NCI-H1417 (cell line): ENCODE results near the gene RHBDF2.

ENCODE experiments used
- DNase-seq, 3 experiments: peaks; one replicate each; lab custom pipeline; 2025; lab: John Stamatoyannopoulos, UW

RHBDF2 gene

GRCh38 chr17:76461765-76462555 is 39.3 kb downstream of the RHBDF2 start:
- no peak for DNase-seq

DNA sequence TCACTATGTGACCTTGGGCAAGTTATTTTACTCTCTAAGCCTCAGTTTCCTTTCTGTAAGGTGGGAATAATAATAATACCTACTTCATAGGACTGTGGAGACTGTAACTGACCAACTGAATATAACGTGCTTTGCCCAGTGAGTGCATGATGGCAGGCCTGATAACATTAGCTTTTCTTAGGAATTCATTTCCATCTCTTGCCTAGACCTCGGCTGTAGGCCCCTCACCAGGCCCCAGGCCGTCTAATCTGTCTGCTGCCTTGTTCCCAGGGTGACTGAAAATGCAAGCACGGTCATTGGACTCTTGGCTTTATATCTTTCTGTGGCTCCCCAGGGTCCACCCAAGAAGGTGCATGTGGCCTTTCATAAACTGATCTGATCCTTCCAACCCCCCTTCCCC is 41.5 kb downstream of the RHBDF2 start:
- no peak for DNase-seq

- DNase-seq = peak in 2 of 3 experiments; percentile 9 to 48
Observed at GRCh38 chr17:76458580-76459490, 42.4 kb downstream of the RHBDF2 start.

GRCh38 chr17:76453431-76453743 is 47.8 kb downstream of the RHBDF2 start:
- no peak for DNase-seq

- peak; percentile 89 to 92 (median 89) for DNase-seq
Observed at GRCh38 chr17:76452660-76453430, 48.4 kb downstream of the RHBDF2 start, which contains the start of gene UBE2O. TSS of gene UBE2O (minus strand) at chr17:76453152. CDS start at chr17:76453141, 11 bp downstream.

DNA sequence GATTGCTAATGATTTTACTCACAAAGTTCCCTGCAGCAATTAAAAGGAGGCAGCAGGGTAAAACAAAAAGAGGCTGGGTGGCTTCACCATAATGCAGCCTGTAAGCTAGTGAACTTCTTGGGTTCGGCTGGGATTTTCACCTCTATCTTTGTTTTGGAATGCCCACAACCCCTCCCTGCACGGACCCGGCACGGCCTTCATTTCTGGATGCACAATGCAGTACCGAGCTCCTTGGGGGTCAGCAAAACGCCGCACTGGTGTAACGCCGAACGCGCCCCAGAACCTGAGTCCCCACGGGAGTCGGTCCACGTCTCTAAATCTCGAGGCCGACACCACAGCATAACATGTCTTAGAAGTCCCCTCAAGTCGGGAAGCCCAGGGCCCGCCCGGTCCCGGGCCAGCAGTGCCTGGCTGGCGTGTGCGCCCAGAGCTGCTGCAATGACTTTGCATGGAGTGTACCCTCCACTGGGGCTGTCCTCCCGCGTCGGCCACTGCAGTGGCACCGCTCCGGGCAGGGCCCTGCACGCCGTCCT is 49.0 kb downstream of the RHBDF2 start:
- no peak for DNase-seq

- DNase-seq = no peak
Observed at GRCh38 chr17:76451506-76451905, 49.7 kb downstream of the RHBDF2 start.

DNA sequence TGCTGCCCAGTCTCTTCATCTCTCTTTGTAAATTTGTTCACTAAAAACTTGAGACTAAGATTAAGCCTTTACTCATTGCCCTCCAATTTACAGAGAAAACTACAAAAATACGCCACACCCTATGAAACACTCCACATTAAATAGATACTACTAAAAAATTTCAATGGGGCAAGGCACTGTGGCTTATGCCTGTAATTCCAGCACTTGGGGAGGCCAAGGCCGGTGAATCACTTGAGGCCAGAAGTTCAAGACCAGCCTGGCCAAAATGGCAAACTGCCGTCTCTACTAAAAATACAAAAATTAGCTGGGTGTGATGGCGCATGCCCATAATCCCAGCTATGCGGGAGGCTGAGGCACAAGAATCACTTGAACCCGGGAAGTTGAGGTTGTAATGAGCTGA is 52.1 kb downstream of the RHBDF2 start:
- no peak for DNase-seq

DNA sequence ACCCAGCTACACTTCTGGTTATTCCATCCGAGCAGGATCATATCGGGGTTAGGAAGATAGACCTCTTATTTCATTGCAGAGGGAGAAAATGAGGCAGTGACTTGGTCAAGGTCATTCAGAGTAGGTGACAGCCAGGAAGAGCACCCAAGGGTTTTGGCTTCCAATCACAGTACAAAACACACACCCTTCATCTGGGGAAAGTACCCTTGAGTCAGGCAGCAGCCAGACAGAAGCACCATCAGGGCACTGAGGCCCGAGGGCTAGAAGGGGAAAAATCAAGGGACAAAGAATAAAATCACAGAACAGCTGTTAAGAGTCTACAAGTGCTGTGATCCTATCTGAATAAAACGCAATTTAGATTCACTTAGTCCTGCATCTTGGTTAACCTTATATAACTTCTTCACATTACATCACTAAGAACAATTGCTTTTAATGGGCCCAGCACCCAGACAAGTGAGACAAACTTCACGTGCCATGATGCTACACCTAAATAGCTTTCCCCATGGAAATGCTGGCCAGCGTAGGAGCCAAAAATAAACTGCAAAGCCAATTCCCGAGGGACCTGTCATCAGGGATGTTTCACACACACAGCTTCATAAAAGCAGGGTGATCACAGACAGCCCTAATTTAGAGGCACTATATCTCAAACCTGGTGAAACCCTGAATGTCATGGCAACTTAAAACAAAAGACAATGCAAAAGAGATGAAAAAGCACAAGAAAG is 53.1 kb downstream of the RHBDF2 start:
- no peak for DNase-seq

DNA sequence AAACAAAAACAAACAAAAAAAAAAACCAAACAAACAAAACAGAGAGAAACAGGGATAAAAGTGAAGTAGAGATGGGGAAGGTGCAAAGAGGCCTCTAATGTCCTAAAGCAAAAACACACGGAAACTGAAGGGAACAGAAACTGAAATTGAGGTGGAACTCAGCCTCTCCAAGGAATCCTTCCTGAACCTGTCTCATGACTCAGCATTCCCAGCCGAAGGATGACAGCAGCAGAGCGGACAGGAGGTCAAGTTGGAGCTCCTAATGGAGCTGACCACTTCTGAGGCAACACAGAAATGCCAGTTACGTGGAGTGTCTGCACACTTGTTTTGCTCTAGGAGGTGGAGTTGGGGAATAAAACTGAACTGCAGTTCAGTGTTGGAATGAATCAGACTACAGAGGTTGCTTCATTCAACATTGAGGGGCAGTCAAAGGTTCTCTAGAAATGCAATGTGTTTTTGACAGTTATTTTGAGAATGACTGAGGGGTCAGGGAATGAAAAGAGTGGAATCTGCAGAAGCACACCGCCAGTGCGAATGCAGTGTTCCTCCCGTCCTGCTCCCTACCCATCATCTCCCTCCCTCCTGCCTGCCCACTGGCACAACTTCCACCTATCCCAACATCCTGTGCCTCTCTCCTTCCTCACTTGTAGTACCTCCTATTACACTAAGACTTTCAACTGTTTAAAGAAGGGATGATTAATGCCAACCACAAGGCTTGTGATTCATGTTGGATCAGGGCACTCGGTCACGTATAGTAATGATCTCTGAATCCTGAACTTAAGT is 54.6 kb downstream of the RHBDF2 start:
- no peak for DNase-seq

DNA sequence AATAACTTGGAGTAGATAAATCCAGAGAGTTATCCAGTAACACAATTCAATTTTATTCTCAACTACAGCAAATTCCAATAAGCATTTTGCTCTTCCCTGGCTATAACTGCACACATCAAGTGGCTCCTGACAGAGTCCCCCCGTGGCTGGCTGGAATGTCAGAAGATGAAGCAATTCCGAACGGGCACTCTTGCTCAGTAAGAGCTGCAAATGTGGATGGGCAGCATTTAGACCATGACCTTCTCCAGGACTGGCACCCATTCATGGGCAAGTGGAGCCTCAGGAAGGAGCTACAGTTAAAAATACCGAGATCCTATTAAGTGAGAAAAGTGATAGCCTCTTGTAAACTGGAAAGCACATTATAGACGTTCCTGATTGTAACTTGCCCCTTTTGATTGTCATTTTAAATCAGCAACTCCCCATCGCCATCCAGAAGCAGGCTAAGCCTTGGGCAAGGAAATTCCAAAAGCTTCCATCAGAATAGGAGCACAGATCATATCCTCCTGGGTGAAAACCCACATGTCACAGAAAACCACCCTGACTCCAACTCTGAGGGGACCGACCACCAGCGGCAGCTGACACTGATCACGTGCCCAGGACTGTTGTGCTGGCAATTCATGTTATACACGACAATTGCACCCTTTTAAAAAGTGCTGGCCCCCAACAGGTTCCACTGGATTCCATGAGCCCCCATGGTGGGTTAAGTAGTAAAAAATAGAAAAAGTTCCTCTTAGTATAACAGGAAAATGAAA is 55.4 kb downstream of the RHBDF2 start:
- DNase-seq = no peak

GRCh38 chr17:76444518-76445311 is 56.5 kb downstream of the RHBDF2 start:
- no peak for DNase-seq

DNA sequence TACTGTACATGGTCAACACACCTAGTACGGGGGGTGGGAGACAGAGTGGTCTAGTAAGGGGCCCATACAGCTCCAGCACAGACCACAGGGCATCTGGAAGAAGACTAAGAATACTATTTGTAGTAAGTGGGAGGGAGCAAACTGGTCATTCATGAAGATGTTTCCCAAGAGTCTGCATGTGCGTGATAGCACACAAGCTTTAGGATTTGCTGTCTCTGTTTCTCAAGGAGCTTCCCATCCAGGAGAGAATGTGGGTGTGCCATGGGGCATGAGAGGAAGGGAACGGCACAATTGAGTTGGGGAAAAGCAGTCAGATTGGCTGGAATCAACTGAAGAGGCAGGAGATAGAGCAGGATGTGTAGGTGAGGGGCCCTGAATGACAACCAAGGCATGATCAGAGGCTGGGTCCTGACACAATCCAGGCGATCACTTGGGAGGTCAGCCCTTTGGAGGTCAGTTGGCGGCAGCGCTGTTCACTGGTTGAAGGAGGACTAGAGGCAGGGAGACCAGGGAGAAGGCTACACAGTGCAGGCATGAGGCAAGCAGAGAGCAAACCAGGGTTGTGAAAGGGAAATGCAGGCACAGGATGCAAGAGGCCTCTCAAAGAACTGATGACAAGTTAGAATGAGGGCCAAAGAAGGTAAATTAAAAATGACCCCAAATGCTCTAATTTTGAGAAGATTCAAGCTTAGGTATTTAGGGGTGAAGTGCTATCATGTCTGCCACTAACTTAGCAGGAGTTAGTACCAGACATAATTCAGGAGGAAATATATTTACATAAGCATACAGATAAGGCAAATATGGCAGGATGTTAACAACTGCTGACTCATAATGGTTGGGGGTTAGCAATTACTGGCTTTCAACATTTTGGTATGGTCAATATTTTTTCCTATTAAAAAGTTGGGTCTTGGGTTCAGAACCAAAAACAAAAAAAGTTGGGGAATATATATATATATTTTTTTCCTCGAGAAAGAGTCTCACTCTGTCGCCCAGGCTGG is 58.6 kb downstream of the RHBDF2 start:
- DNase-seq = no peak

DNA sequence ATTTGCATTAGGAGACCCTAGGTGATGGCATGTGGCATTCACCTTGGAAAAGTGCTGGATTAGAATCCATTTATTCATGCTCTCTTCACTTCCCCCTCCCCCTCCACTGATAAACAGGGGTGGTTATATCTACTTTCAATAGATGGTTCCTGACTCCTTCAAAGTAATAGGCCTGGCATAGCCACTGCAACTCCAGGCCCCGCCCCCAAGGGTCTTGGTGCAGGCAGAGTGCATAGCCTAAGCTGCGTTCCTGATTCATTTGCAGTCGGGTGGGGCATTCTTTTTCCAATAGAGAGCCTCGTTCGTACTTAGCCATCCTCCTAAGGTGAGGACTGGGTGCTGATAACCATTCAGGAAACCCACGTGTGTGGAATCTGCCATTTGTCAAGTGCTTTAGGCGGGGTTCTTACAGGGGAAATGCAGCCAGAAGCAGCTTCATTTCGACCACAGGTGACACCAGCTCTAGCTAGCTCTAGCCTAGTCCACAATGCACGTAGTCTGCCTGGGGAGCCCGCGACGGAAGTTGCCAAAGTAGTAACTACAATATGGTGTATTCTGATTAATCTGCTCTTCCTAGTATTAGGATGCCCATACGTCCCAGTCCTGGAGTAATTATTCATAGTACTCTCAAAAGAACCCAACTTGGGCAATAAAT is 59.4 kb downstream of the RHBDF2 start:
- DNase-seq = no peak

DNA sequence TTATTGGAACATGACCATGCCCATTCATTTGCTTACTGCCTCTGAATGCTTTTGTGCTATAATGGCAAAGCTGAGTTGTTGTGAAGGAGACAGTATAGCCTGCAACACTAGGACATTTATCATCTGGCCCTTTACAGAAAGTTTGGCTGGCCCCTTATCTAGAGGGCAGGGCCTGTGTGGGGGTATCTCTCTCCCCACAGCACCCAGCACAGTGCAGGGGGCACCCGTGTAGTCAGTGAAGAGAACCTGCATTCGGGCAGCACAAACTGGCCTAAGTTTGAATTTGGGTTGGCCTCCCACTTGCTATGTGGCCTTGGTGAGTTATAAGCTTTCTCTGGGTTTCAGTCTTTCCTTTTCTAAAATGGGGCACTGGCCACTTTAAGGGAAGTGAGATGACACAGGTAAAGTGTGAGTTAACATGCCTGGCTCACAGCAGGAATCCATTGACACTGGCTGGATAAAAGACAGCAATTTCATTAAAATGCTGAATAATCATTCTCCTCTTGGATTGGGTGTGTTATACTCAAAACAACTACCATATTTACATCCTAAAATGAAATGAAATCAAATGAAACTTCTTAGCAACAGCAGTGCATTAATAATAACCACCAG is 60.4 kb downstream of the RHBDF2 start:
- DNase-seq = no peak

- DNase-seq = no peak
Observed at GRCh38 chr17:76439314-76439928, 61.8 kb downstream of the RHBDF2 start.
